ENCODE data around the gene ADAMTS9.
"Not testable (repeated sequence)": the region's sequence is repeated elsewhere in the genome, so short reads cannot be mapped to it uniquely, and the experiment has no call there.

The ADAMTS9 gene

DNA sequence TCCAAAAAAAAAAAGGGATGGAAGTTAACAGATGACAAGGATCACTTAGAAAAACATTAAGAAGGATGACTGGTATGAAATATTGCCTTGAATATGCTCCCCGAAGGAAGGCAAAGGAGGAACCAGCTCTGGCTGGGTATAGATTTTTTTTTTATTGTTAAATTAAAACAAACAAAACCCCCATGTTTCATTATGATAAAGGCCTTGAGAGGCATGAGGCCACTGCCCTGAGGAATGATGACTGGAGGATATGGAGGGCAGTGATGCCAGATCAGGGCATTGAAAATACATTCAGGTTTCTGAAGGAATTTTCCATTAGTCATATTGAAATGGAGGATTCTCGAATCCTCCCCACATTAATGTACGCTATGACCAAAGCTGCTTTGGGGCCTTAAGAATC, 120.9 kb downstream of the ADAMTS9 start:
- no peak for DNase-seq

- no peak for DNase-seq
Measured at GRCh38 chr3:64563751-64564150, 124.0 kb downstream of the ADAMTS9 start.

GRCh38 chr3:64561868-64562267, 125.9 kb downstream of the ADAMTS9 start:
- DNase-seq, result no peak

DNA sequence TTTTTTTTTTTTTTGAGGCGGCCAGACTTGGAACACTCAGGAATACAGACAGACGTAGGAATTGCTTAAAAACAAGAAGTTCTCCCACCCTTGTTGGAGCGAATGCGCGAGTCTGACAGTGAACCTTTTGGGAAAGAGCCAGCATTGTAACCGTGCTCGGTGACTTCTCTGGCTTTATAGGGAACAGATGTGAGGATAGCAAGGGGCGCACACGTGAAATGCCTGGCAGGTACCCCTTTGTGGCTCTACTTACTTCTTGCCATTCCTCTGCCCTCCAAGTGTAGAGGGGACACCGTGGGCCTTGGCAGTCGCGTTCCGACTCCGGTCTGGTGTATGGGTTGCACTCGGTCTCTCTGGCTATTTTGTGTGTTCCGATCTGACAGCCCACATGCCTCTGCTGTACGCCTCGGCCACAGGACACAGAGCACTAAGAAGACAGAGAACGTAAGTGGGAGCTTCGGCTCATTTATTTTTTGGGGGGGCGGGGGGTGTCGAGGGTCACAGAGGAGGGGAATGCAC, 126.4 kb downstream of the ADAMTS9 start:
- DNase-seq, result no peak

DNA sequence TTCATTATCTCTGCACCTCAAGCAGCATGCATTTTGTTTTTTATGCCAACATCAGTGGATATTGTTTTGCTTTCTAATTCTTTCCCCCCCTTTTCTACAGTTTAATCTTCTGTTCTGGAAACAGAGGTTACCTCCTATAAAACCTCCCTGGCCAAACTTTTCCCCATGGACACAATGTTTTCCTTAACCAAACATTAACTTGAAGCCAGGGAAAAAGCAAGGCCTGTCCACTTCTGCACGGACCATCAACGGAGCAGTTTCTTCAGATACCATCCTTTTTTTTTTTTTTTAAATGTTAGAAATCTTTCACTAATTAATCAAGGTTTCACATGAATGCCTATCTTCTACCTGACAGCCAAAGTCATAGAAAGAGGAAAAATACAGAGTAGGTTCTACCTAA, 127.0 kb downstream of the ADAMTS9 start:
- no peak for DNase-seq

- DNase-seq, result no peak
Measured at GRCh38 chr3:64559588-64559987, 128.2 kb downstream of the ADAMTS9 start.

GRCh38 chr3:64556046-64556445, 131.8 kb downstream of the ADAMTS9 start:
- DNase-seq, result no peak

DNA sequence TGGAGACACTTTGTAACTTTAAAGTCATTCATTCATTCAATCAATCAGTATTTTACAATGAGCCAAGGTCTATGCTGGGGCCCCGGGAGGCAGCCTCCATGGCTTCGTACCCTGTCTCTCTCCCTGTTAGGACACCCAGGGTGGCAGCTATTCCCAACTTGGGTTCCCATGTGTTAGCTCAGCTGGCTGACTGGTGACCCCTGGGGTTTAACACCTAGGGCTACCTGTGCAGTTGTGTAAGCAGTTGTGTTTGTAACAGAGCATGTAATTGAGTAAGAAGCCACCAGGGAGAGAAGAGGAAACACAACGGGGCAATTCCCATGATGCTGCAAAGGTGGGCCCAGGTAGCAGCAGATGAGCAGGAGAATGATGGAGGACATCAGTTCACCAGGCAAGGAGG, 132.4 kb downstream of the ADAMTS9 start:
- no peak for DNase-seq

DNA sequence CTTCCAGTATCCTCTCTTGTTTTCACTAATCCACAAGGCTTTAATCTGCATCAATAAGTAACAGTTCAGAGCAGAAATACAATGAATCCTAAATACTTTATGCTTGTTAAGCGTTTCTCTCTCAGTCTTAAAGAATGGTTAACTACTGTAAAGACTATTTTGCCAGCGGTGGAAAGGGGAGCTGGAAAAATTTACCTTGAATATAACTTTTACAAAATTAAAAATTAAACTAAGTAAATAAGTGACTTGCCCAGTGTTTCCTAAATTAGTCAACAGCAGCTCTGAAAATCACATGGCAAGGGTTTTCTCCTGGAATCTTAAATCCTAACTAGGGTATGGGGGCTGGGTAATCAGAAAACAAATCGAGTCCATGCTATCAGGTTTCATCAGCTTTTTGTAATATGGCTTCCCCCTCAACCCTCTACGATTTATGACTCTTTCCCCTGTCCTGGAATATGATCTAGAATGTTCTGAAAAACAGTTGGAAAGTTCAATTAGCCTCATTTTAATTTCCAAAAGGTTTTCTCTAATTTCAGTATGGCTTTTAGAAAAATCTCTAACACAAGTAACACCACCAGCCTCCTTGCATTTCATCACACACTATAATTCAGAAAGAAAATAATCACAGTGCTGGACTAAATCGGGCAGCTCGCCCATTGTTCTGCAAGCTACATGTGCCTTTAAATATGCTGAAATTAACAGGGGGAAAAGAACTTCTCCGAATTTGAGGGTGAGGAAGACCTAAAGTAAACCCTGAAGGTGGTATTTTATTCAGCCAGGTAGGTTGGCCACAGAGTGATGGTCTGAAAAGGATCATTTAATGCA, 133.5 kb downstream of the ADAMTS9 start:
- DNase-seq, result no peak

DNA sequence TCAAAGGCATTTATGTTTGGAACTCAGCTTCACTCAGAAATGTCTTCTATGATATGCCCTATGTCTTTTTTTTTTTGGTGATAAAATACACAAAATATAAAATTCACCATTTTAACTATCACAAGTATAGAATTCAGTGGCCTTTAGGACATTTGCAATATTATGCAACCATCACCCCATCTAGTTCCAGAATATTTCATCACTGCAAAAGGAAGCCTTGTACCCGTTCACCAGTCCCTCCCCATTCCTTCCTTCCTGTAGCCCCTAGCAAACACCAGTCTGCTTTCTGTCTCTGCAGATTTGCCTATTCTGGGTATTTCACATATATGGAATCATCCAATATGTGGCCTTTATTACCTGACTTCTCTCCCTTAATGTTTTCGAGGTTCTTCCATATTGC, 134.8 kb downstream of the ADAMTS9 start:
- DNase-seq, result no peak

GRCh38 chr3:64552160-64552559, 135.6 kb downstream of the ADAMTS9 start:
- DNase-seq, result no peak

DNA sequence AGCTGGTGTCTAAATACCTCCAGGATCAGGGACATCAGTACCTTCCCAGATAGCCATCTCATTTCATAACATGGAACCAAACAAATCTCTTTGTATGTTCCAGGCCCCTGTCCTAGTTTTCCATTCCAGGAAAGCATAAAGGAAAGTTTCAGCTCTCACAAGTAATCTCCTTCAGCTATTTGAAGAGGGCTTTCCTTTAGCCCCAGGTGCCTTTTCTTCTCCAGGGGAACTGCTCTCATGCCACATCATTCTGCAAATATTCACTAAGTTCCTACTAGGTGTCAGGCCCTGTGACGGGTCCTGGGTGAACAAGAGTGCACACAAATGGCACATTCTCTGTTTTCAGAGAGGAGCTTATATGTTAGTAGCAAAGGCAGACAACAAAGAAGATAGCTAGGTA, 136.1 kb downstream of the ADAMTS9 start:
- no peak for DNase-seq

GRCh38 chr3:64550745-64551144, 137.1 kb downstream of the ADAMTS9 start:
- DNase-seq, result no peak

DNA sequence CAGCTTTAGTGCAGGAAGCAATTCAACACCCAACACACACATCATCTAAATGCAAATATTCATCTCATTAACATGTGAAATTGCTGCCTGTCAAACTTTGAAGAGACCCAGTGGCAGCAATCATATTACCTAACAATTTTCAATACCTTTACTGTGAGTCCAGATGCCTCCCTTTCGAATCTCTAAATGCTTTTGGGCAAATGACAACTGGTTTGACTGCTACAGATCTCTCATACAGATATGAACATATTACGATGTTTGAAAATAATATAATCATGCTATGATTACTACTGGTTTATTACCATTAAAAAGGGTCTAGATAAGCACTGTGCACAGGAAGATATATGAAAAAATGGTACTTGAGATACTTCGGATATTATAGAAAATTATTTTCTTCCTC, 137.9 kb downstream of the ADAMTS9 start:
- DNase-seq, result no peak

GRCh38 chr3:64548200-64548889, 139.5 kb downstream of the ADAMTS9 start:
- DNase-seq, result no peak

GRCh38 chr3:64546856-64547255, 140.9 kb downstream of the ADAMTS9 start:
- DNase-seq, result no peak

DNA sequence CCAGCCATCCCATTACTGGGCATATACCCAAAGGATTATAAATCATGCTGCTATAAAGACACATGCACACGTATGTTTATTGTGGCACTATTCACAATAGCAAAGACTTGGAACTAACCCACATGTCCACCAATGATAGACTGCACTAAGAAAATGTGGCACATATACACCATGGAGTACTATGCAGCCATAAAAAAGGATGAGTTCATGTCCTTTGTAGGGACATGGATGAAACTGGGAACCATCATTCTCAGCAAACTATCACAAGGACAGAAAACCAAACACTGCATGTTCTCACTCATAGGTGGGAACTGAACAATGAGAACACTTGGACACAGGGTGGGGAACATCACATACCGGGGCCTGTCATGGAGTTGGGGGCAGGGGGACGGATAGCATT, 142.6 kb downstream of the ADAMTS9 start:
- DNase-seq, result not testable (repeated sequence)

GRCh38 chr3:64541803-64542202, 146.0 kb downstream of the ADAMTS9 start:
- no peak for DNase-seq

DNA sequence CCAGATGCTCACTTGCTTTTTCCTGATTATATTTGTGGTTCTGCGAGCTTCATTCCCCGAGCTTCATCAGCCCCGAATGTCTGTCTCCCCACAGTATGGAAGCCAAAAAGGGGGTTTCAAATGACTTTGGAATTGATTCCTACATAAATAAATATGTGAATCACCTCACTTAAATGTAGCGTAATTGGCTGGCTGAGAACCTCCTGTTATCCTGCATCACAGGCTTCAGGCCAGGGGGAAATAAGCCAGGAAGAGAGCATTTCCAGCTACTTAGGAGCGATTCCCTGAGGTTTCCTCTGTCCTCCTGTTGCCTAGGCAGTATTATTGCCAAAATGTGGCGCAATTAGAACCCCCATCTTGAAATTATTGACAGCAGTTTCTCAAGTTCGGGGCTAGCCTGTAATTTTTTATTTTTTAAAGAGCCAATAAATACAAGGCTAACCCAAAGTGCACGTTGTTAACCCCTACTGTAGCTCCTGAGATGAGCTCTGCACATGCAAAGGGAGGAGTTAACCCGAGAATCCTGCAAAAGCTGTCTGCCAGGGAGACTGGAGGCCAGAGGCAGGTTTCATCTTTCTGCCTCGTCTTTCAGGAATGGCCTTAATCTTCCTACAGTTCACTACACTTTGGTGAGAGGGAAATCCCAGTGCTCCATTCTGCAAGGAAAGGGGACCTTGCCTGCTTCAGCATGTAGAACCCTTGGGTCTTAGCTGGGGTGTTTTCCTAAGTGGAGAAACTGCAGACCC, 148.2 kb downstream of the ADAMTS9 start:
- DNase-seq, result no peak

- DNase-seq, result no peak
Measured at GRCh38 chr3:64536166-64536565, 151.6 kb downstream of the ADAMTS9 start.

GRCh38 chr3:64533617-64534317, 154.0 kb downstream of the ADAMTS9 start:
- DNase-seq, result peak; percentile 66

- peak; percentile 59 for DNase-seq
Measured at GRCh38 chr3:64530434-64531049, 157.3 kb downstream of the ADAMTS9 start.
